HG03520 (cell line): ENCODE data around the gene LRRC8C.
A peak's percentile ranks its signal among the peaks of the same experiment; 100 is the strongest.
"Not testable (repeated sequence)": the region's sequence is repeated elsewhere in the genome, so short reads cannot be mapped to it uniquely, and the experiment has no call there.

Source experiments
- ATAC-seq: cut with Tn5 transposase; IDR thresholded peaks from one replicate; pipeline ENCODE4 v1.9.1; 2021; ENCODE audit warnings: mild to moderate bottlenecking, moderate library complexity; ENCODE audit not compliant: unreplicated experiment

LRRC8C gene

DNA sequence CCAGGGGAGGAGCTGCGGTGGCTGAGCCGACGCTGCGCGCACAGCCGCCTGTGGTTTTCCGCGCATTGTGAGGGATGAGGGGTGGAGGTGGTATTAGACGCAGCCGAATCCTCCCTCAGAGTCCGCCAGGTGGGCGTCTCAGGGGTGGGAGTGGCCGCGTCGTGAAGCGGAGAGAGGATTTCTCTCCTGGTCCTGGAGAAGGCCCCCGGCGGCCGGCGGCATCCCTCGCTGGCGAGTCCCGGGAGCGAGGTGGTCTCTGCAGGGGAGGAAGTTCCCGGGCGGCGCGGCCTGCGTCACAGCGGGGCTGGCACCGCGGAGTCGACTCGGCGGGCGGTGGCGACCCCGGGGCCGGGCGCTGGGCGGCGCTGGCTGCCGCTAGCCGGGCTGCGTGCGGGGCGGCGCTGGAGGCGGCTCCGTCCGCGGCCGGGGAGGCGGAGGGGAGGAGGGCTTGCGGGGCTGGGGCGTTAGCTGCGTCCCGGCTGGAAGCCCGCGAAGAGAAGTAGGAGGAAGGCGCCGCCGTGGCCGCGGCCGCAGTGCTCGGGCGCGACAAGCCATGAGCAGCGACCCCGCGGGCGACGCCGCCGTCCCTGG is at the start of gene LRRC8C:
LRRC8C (plus strand) TSS at position 464 of the 591 bp plus-strand sequence. CDS start 53,354 bp downstream, outside the sequence.
- ATAC-seq: peak; percentile 80

DNA sequence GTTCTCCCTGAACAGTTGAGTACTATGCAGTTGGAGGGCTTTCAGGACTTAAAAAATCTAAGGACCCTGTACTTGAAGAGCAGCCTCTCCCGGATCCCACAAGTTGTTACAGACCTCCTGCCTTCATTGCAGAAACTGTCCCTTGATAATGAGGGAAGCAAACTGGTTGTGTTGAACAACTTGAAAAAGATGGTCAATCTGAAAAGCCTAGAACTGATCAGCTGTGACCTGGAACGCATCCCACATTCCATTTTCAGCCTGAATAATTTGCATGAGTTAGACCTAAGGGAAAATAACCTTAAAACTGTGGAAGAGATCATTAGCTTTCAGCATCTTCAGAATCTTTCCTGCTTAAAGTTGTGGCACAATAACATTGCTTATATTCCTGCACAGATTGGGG is 48.7 kb upstream of the LRRC8C start:
- ATAC-seq: no peak

DNA sequence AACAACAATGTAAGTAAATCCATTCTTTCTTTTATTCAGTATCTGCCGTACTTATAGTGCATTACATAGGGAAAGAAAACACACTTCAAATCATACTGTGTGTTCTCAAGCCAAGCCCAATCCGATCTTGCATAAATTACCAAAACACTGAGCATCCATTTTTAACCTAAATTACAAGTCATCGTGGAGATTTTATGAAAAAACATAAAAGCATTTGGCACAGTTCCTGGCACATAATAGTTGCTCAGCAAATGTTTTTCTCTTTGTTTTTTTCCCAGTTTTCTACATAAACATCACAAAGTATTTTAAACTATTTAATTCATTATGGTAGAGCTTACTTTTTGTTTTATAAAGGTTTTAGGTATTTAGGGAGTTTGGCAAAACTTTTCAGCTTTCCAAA is 48.1 kb upstream of the LRRC8C start:
- no peak for ATAC-seq

DNA sequence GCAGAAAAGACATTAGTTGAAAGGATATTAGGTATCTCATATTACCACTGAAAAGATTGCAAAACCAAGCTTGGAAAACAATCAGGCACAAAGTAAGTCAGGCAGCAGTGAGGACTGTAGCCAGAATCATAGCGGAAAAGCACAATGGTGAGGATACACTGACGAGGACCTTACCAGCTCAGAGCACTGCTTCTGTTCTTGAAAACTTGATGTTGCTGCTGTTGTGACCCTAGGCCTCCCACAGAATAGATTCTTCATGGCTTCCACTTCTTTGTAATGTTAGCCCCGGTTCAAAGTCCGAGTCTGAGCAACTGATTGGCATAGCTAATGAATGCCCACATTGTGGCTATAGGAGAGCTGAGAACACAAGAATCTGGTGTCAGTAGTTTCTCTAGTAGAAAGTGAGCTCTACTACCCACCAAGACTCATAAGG is 45.2 kb upstream of the LRRC8C start:
- ATAC-seq: no peak

DNA sequence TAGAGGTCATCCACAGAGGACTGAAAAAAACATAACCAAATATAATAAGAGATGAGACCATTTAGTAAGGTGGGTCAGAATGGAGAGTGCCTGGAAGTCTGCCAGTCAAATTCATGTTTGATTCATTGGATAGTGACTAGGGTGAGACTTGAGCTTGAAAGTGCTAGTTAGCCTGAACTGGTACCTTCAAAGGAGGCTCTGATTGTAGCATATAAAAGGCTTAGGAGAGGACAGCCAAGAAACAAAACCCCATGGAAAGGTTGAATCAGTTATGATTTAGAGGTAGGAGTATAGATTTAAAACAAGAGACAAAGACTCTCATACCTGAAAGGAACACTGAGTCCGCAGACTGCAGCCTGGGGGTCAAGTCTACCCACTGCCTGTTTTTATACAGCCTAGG is 44.4 kb upstream of the LRRC8C start:
- ATAC-seq: no peak

DNA sequence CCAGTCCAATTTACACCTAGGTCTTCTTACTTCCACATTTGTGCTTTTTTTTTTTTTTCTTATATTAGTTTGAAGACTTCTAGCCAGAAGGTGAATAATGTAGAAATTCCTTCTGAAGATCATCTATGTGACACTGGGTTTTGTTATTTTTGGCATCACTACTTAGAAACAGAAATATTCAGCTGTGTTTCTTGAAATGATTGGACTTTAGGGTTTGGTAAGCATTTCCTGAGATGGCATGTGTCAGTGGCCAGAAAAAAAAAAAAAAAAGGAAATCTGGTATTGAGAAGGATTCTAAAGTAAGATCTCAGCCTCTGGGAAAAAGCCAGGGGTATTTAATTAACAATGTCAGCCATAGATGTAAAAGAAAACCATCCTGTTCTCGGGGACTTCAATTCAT is 43.4 kb upstream of the LRRC8C start:
- ATAC-seq: no peak

DNA sequence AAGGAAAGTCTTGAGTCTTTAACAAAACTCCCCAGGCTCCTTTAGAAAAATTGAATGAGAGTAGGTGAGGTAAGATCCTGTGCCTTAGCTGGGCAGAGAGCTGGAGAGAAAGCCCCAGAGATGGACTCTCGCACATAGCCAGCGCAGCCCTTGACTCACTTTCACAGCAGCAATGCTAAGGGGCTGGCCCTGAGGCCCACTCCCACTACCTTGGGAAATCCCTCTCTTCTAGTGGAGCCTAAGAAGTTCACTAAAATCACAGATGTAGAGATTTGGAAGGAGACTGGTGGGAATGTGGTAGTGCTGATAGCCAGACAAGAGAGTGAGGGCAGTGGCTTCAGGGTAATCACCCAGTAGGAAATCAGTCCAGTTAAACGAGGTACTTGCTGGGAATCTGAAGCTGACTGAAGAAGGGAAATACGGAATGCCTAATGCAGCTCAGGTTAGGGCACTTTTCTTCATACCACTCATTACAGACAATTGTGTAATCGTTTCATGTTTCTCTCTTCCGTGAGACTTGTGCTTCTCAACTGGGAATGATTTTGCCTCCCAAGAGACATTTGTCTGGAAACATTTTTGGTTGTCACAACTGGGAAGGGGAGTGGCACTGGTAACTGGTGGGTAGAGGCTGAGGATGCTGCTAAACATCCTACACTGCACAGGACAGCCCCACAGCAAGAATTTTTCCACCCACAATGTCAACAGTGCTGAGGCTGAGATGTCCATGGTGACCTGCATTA is 42.4 kb upstream of the LRRC8C start:
- no peak for ATAC-seq

DNA sequence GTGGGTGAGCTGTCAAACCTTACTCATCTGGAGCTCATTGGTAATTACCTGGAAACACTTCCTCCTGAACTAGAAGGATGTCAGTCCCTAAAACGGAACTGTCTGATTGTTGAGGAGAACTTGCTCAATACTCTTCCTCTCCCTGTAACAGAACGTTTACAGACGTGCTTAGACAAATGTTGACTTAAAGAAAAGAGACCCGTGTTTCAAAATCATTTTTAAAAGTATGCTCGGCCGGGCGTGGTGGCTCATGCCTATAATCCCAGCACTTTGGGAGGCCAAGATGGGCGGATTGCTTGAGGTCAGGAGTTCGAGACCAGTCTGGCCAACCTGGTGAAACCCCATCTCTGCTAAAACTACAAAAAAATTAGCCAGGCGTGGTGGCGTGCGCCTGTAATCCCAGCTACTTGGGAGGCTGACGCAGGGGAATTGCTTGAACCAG is 40.0 kb upstream of the LRRC8C start:
- not testable (repeated sequence) for ATAC-seq

DNA sequence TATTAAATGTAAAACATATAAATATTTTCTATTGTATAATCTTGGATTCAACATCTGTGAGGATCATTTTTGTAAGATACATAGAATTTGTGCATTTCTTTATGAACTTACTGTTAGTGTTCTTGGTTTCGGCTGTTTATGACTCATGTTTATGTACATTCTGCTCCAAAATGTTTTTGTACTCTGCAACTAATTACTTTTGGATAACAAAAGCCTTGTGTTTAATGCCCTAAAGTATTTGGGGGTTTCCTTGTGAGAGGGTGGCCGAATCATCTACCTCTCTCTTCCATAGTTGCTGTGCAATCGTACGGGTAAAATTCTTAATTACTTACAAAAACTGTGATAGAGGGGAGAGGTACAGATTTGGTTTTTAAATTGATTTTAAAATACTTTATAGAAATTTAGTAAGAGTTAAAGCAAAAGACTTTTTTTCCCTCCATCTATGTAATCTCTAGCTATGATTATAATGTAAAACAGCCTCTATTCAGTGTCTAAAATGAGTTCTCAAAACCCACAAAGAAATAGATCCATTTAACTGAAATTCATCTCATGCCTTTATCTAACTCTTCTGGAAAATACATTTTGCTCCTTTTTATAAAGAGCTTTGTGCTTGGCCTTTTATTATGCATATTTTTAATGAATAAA is 38.7 kb upstream of the LRRC8C start:
- ATAC-seq: no peak

DNA sequence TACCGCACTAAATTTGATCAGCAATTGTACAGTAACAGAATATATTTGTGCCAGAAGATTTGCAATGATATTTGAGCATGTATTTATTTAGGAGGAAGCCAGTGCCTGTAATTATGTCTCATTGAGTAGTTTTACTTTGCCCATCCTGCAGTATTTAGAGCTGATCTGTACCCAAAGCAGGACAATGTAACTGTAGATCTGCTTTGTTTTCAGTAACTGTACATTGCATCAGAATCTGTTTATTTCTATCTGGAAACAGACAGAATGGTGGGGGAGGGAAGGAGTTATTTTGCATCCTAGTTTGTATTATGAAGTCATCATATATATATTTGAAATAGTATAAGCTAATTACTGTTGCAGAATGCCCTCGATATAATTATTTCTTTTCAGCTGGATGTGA is 36.2 kb upstream of the LRRC8C start:
- ATAC-seq: no peak

DNA sequence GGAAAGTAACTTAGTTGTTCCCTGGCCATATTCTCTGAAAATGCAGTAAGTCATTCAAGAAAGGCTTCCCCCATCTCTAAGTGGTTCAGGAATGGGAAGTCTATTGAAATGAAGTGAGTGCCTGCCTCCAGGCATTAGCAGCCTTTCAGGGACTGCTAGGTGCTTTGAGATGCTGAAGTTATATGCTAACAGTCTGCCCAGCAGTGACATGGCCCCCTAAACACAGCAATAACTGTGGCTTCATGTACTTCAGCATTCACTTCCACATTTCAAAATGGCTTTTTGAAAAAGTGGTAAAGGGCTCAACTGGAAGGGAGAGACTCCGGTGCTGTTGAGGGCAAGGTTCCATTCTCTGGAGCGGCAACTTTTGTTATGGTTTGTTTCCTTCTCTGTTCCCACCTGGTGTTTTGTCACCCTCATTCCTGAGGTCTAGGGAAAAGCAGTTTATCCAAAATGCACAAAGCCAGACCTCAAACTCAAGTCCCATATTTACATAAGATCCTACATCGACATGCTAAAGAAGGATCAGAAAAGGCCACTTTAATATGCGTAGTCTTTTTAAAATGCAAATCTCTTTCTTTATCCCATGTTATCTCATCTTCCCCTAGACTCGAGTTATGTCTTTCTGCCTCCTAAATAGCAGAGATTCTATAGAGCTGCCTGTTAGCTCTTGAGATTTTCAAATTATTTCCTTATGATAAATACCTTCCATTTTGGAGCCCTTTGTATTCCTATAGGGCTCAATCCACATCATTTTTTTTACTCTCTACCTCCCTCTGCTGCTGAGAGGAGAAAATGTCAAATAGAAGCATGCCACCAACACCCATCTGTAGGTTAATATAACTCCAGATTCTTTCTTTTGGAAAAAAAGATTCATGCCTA is 34.2 kb upstream of the LRRC8C start:
- peak; percentile 46 for ATAC-seq

DNA sequence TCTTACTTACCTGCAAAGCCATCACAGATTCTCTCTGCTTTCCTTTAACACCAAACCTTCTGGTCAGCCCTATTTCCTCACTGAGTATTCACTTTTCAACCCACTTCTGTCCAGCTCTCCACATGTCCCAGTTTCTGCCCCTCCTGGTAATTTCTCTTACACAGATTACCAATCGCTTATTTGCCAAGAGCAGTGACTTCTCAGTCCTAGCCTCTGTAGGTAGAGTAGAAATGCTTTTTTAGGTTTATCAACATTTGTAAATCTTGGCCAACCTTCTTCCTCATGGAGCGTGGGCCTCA is 33.6 kb upstream of the LRRC8C start:
- ATAC-seq: no peak

DNA sequence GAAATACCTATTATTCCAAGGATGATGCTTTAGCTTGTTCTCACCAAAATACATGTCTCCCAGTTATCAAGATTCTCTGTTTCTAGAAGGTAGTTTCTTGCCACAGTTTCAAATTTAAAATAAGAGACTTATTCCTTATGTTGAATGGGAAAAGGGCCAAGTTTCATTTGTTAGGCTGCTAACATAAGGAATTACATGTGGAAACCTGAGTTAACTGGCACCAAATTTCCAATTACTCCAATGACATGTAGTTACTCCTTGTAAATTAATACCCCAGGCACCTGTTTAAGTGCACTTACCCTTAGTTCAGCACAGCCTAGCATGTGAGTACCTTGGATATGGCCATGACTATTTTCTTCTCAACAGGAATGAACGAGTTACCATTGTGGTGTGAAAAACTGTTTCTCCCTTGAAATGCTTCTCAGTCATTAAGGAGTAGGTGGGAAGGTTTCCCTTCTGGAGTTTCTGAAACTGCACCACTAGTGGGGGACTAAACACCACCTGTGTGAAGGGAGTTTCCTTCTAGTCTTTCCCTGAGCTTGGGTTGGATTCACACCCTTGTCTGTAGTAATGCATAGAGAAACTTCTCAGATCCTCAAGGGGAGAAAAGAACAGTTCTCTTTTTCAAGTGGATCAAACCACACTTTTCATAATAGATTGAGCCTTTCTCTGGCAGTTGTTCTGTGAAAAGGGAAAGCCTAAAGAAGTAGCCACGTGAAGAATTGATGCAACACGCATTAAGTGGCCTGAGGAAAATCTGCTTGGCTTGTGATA is 32.3 kb upstream of the LRRC8C start:
- ATAC-seq: no peak

DNA sequence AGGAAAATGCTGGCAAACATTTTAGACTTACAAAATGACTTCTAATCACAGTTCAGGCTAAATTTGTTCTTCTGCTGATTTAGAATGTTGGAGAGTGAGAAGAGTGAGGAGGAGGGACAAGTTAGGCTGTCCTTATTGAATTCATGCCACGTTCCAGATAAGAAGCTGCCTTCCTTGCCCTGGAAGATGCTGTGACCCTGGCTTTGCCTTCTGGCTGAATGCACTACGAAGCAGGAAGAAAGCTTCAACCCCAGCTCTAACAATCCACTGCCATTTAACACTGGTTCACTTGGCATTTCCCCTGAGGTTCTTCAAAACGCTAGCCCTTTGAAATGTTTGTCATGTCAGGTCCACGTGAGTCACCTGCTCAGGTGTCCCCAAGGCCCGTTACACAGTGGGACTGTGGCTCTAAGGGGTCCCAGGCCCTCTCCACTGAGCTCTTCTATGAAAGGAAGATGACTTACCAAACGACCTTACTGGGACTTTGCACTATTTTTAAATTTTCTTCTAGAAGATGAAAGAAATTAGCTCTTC is 30.0 kb upstream of the LRRC8C start:
- ATAC-seq: no peak

DNA sequence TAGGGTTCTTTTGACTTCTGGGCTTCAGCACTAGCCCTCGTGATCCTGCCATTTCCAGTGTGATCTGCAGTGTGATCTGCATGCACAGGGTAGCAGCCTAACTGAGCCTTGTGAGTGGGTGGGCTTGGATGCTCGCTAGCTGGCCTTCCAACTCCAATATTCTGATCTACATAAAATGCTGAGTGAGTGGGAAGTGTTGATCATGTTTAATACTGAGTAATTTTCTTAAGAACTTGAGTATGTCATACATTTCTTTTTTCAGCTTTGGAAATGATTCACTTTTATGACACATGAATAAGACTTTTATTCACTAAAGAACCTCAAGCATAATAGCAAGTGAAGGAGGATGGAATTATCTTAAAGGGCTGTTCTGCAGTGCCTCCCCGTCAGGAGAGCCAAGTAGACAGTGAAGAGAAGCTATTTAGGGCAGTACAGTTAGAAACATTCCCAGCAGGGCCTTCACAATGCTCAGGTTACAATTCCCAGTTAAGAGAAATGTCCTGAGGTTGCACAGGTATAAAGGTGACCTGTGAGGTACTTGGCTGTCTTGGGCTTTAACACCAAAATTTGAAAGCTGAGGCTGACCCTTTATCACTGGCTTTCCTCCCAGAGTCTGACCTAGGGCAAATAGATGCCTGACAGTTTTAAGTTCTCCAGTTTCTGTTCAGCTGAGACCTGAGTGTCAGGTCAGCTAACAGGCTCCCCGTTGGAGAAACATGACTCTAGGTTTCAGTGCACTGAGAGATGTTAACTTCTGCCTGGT is 29.1 kb upstream of the LRRC8C start:
- ATAC-seq: no peak

DNA sequence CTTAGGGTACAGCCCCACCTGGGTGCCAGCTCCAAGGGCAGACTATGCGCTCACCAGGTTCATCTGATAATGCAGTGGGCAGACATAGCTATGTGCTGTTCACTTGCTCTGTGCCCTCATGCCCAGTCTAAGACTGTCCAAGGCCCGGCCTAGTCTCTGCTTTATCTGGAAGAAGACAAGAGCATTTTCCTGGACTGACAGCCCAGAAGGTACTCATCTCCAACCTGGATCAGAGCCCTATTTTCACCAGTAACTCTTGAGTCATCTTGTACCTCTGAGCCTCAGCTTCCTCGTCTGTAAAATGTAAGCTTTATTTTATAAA is 28.5 kb upstream of the LRRC8C start:
- no peak for ATAC-seq

DNA sequence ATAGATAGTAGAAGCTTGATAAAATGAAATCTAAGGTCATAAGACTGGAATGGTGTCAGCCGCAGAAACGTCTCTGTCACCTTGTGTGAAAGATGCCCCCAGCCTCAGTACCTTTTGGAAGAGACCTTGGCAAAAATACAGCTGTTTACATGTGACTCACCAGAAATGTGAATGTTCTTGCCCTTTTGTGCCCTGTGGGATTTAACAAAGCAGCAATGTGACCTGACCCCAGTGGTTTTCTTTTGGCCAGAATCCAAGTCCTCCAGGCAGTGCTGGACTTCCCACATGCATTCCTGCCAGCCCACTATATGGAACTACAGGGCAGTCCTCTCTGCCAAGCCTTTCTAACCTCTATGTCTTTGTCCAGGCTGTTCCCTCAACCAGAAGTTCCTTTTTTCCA is 27.2 kb upstream of the LRRC8C start:
- ATAC-seq: no peak

DNA sequence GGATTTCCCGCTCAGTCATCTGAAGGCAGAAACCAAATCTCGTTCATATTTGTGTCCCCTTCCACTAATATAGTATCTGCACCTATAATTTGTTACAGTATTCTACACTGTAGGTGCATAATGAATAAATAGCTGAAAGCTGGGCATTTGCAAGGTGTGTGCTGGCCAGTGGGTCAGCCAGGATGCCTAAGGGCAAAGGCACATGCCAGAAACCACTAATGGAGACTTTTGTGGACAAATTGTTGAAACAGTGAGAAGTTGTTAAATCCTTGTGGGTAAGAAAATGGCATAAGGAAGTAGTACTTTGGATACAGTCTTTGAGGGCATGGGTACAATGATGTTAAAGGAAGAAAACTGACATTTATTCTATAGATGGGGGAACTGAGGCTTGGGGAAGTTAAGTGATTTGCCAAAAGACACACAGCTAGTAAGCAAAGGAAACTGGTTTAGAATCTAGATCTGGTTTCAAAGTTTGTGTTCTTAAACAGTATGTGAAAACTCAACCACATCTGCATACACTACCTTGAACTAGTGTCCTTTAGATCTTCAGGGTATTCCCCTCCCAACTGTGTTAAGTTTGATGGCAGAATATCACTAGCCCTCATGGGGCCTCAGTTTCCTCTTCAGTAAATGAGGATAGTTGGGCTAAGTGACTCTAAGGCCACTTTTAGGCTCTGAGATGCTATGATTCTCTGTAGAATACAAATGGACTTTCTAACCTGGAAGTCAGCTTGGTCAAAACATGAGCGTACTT is 26.5 kb upstream of the LRRC8C start:
- no peak for ATAC-seq

DNA sequence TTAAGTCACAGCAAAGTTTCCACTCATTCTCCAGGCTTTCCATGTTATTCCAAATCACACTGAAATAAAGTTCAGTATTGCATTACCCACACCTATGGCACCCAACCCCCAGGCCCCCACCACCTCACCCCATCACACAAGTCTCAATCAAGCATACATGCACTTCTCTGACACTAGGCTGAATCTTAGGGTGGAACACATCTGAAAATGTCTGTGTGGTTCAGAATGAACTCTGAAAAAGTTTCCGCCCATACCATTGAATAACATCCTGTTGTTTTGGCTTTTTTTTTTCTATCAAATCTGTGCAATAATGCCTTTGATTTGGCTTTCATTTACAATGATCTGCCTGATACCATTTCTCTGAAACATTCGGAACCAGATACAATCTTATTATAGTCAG is 25.8 kb upstream of the LRRC8C start:
- ATAC-seq: no peak
